SK-N-SH treated with all-trans-retinoic acid at 6 μM for 48 hours (cell line): ENCODE data around the gene EPB41.

Experiments
- ATAC-seq: fragments of 200-7000 bp; cut with Tn5 transposase; 3 replicates; pipeline ENCODE4 v1.9.1; 2020; ENCODE audit warnings: mild to moderate bottlenecking, moderate library complexity
- ARNTL ChIP-seq: fragments of 450-650 bp; formaldehyde crosslinking; IDR thresholded peaks from 2 replicates; pipeline ENCODE4 v1.5.0; 2020; ENCODE audit warnings: low read depth, mild to moderate bottlenecking, moderate library complexity, borderline replicate concordance
- BACH2 ChIP-seq: fragments of 250-450 bp; sonication (Bioruptor Pico); IDR thresholded peaks from 2 replicates; pipeline ENCODE4 v1.9.0; 2021; ENCODE audit warnings: mild to moderate bottlenecking, borderline replicate concordance
- ESRRG ChIP-seq: fragments of 250-450 bp; sonication (Bioruptor Pico); IDR thresholded peaks from 2 replicates; pipeline ENCODE4 v1.6.1; 2021; ENCODE audit warnings: mild to moderate bottlenecking
- GLIS3 ChIP-seq: fragments of 250-450 bp; sonication (Bioruptor Pico); IDR thresholded peaks from 2 replicates; pipeline ENCODE4 v1.5.0; 2020; ENCODE audit warnings: mild to moderate bottlenecking, moderate library complexity
- ISL1 ChIP-seq: fragments of 250-450 bp; sonication (Bioruptor Pico); IDR thresholded peaks from 2 replicates; pipeline ENCODE4 v2.1.2; 2022; ENCODE audit warnings: mild to moderate bottlenecking, moderate library complexity
- OSR1 ChIP-seq: fragments of 250-450 bp; sonication (Bioruptor Pico); IDR thresholded peaks from 2 replicates; pipeline ENCODE4 v1.8.0; 2022; ENCODE audit warnings: moderate library complexity, mild to moderate bottlenecking, inconsistent platforms
- PPARA ChIP-seq: fragments of 250-450 bp; sonication (Bioruptor Pico); IDR thresholded peaks from 2 replicates; pipeline ENCODE4 v1.5.0; 2020; ENCODE audit warnings: mild to moderate bottlenecking, borderline replicate concordance
- RARB ChIP-seq: fragments of 250-450 bp; sonication (Bioruptor Pico); IDR thresholded peaks from 2 replicates; pipeline ENCODE4 v1.8.0; 2021; ENCODE audit warnings: mild to moderate bottlenecking, moderate library complexity
- SNAI2 ChIP-seq: fragments of 250-450 bp; sonication (Bioruptor Pico); IDR thresholded peaks from 2 replicates; pipeline ENCODE4 v1.5.0; 2020; ENCODE audit warnings: mild to moderate bottlenecking, moderate library complexity
- TCF4 ChIP-seq: fragments of 250-450 bp; sonication (Bioruptor Pico); IDR thresholded peaks from 2 replicates; pipeline ENCODE4 v1.8.0; 2021; ENCODE audit warnings: mild to moderate bottlenecking, moderate library complexity, borderline replicate concordance
- TOX ChIP-seq: fragments of 250-450 bp; sonication (Bioruptor Pico); IDR thresholded peaks from 2 replicates; pipeline ENCODE4 v1.8.0; 2021; ENCODE audit warnings: mild to moderate bottlenecking, moderate library complexity, borderline replicate concordance
- ZC3H10 ChIP-seq: fragments of 250-450 bp; sonication (Bioruptor Pico); IDR thresholded peaks from 2 replicates; pipeline ENCODE4 v1.5.1; 2021; ENCODE audit warnings: mild to moderate bottlenecking, moderate library complexity
- ZFP30 ChIP-seq: fragments of 450-650 bp; formaldehyde crosslinking; IDR thresholded peaks from 2 replicates; pipeline ENCODE4 v1.5.0; 2022; ENCODE audit warnings: mild to moderate bottlenecking, moderate library complexity
- ZNF565 ChIP-seq: fragments of 450-650 bp; formaldehyde crosslinking; conservative IDR thresholded peaks from 2 replicates; pipeline ENCODE4 v1.5.0; 2020; ENCODE audit warnings: low read depth, mild to moderate bottlenecking, moderate library complexity
- ZNF70 ChIP-seq: fragments of 450-650 bp; formaldehyde crosslinking; IDR thresholded peaks from 2 replicates; pipeline ENCODE4 v1.5.0; 2020; ENCODE audit warnings: mild to moderate bottlenecking, moderate library complexity
- TF ChIP-seq, protein P1 (sequence below): fragments of 250-450 bp; sonication (Bioruptor Pico); IDR thresholded peaks from 2 replicates; pipeline ENCODE4 v1.5.1; 2020; ENCODE audit warnings: low read depth, mild to moderate bottlenecking, moderate library complexity
- TF ChIP-seq, protein P2 (sequence below): fragments of 250-450 bp; sonication (Bioruptor Pico); IDR thresholded peaks from 2 replicates; pipeline ENCODE4 v1.5.1; 2021; ENCODE audit warnings: mild to moderate bottlenecking, moderate library complexity
- TF ChIP-seq, protein P3 (sequence below): fragments of 250-450 bp; sonication (Bioruptor Pico); IDR thresholded peaks from 2 replicates; pipeline ENCODE4 v1.5.0; 2020; ENCODE audit warnings: mild to moderate bottlenecking, moderate library complexity
- TF ChIP-seq, protein P4 (sequence below): fragments of 250-450 bp; sonication (Bioruptor Pico); IDR thresholded peaks from 2 replicates; pipeline ENCODE4 v1.8.0; 2020; ENCODE audit warnings: mild to moderate bottlenecking, moderate library complexity, borderline replicate concordance

Gene EPB41

DNA sequence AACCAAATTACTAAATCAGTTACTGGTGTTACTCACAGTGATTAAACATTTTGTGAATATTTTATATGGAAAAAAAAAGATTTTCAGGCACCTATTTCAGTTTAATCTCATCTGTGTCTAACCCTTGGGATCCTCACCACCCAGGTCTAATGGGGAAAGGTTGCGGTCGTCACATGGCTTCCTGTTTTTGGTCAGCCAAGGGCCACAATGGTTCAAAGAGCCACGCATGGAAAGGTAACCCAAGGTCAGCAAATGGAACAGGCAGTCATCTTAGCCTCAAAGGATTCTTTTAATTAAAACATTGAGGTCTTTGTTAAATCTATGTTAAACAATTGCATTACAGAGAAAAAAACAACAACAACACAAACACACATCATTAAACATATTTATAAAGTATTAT, 245.4 kb downstream of the EPB41 start (continued):
- no peak for TF ChIP-seq ARNTL (CRISPR knock-in tag)
- TF ChIP-seq, protein P1, sequence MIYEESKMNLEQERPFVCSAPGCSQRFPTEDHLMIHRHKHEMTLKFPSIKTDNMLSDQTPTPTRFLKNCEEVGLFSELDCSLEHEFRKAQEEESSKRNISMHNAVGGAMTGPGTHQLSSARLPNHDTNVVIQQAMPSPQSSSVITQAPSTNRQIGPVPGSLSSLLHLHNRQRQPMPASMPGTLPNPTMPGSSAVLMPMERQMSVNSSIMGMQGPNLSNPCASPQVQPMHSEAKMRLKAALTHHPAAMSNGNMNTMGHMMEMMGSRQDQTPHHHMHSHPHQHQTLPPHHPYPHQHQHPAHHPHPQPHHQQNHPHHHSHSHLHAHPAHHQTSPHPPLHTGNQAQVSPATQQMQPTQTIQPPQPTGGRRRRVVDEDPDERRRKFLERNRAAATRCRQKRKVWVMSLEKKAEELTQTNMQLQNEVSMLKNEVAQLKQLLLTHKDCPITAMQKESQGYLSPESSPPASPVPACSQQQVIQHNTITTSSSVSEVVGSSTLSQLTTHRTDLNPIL = no peak
- no peak for TF ChIP-seq ZNF70 (CRISPR knock-in tag)
- TF ChIP-seq SNAI2 (CRISPR knock-in tag) = no peak
- TF ChIP-seq TOX (CRISPR knock-in tag) = no peak
- TF ChIP-seq, protein P2, sequence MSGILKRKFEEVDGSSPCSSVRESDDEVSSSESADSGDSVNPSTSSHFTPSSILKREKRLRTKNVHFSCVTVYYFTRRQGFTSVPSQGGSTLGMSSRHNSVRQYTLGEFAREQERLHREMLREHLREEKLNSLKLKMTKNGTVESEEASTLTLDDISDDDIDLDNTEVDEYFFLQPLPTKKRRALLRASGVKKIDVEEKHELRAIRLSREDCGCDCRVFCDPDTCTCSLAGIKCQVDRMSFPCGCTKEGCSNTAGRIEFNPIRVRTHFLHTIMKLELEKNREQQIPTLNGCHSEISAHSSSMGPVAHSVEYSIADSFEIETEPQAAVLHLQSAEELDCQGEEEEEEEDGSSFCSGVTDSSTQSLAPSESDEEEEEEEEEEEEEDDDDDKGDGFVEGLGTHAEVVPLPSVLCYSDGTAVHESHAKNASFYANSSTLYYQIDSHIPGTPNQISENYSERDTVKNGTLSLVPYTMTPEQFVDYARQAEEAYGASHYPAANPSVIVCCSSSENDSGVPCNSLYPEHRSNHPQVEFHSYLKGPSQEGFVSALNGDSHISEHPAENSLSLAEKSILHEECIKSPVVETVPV (CRISPR knock-in tag) = no peak
- TF ChIP-seq ZC3H10 (CRISPR knock-in tag) = no peak

DNA sequence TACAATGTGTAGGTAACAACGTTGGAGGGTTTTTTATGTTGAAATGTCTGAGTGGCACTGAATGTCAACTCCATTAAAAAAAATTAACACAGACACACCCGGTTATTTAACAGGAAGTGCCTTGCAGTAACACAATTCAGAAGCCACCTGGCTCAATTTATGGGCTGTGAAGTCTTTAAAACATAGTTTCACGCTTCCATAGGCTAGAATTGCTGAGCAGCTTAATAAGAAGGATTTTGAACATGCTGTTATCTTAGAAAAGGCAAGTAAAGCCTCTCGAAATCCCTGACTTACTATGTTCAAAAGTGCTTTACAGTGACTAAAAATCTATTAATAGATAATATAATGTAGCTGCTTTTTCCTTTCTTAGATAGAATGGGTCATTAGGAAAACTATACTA, 247.7 kb downstream of the EPB41 start:
- no peak for TF ChIP-seq BACH2 (CRISPR knock-in tag)
- TF ChIP-seq PPARA (CRISPR knock-in tag) = no peak
- TF ChIP-seq ZFP30 (CRISPR knock-in tag) = no peak
- TF ChIP-seq ZNF565 (CRISPR knock-in tag) = no peak
- no peak for TF ChIP-seq ISL1
- no peak for TF ChIP-seq TCF4 (CRISPR knock-in tag)
- TF ChIP-seq RARB (CRISPR knock-in tag) = no peak
- no peak for TF ChIP-seq ZNF70 (CRISPR knock-in tag)
- TF ChIP-seq, protein P2 (CRISPR knock-in tag) = no peak
- no peak for ATAC-seq

DNA sequence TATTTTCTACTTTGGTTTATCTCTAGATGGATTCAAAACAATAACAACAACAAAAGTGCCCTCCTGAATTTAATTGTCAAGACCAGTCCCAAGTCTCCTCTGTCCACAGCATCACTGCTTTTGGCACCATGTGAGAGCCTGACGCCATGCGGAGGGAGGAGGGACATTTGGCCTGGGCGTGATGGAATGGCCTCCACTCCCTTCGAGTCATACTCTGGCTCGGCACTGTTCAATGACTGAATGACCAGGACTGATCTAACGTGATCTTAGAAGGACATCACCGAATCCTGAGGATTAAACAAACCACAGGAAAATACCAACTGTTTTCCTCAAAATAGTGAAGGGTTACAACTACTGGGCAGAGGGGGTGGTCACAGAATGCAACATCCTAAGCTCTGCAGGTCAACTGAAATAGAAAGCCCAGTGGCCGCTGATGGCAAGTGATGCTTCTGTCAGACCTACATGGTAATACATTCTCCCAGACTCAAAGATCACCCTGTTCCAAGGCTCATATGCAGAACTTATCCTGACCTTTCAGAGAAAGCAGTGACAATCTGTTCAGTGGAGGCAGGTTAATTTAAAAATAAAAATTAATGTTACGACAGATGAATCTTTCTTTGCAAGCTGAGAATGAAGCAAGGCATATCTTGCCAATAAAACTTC, 248.2 kb downstream of the EPB41 start:
- TF ChIP-seq ZNF70 (CRISPR knock-in tag) = no peak
- TF ChIP-seq ZC3H10 (CRISPR knock-in tag) = no peak
- TF ChIP-seq ISL1 = no peak
- TF ChIP-seq ZNF565 (CRISPR knock-in tag) = no peak
- TF ChIP-seq SNAI2 (CRISPR knock-in tag) = no peak
- TF ChIP-seq, protein P2 (CRISPR knock-in tag) = no peak
- TF ChIP-seq, protein P1 = no peak
- TF ChIP-seq, protein P3, sequence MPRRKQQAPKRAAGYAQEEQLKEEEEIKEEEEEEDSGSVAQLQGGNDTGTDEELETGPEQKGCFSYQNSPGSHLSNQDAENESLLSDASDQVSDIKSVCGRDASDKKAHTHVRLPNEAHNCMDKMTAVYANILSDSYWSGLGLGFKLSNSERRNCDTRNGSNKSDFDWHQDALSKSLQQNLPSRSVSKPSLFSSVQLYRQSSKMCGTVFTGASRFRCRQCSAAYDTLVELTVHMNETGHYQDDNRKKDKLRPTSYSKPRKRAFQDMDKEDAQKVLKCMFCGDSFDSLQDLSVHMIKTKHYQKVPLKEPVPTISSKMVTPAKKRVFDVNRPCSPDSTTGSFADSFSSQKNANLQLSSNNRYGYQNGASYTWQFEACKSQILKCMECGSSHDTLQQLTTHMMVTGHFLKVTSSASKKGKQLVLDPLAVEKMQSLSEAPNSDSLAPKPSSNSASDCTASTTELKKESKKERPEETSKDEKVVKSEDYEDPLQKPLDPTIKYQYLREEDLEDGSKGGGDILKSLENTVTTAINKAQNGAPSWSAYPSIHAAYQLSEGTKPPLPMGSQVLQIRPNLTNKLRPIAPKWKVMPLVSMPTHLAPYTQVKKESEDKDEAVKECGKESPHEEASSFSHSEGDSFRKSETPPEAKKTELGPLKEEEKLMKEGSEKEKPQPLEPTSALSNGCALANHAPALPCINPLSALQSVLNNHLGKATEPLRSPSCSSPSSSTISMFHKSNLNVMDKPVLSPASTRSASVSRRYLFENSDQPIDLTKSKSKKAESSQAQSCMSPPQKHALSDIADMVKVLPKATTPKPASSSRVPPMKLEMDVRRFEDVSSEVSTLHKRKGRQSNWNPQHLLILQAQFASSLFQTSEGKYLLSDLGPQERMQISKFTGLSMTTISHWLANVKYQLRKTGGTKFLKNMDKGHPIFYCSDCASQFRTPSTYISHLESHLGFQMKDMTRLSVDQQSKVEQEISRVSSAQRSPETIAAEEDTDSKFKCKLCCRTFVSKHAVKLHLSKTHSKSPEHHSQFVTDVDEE (CRISPR knock-in tag) = no peak
- TF ChIP-seq RARB (CRISPR knock-in tag) = no peak
- TF ChIP-seq ZFP30 (CRISPR knock-in tag) = no peak
- no peak for TF ChIP-seq TOX (CRISPR knock-in tag)
- no peak for TF ChIP-seq OSR1 (CRISPR knock-in tag)
- TF ChIP-seq ESRRG = no peak
- TF ChIP-seq, protein P4, sequence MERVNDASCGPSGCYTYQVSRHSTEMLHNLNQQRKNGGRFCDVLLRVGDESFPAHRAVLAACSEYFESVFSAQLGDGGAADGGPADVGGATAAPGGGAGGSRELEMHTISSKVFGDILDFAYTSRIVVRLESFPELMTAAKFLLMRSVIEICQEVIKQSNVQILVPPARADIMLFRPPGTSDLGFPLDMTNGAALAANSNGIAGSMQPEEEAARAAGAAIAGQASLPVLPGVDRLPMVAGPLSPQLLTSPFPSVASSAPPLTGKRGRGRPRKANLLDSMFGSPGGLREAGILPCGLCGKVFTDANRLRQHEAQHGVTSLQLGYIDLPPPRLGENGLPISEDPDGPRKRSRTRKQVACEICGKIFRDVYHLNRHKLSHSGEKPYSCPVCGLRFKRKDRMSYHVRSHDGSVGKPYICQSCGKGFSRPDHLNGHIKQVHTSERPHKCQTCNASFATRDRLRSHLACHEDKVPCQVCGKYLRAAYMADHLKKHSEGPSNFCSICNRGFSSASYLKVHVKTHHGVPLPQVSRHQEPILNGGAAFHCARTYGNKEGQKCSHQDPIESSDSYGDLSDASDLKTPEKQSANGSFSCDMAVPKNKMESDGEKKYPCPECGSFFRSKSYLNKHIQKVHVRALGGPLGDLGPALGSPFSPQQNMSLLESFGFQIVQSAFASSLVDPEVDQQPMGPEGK (CRISPR knock-in tag) = no peak
- no peak for TF ChIP-seq GLIS3 (CRISPR knock-in tag)
- ATAC-seq = no peak
